IMR-90 (cell line): ENCODE results near the gene NRP2. TPM values are rescaled to one million over a fixed set of nuclear protein-coding genes. Genes with fewer than 3 reads are reported as not detected.

Experiments
- ATAC-seq: fragments of 200-7000 bp; cut with Tn5 transposase; 2 replicates; pipeline ENCODE4 v1.9.1; 2020; ENCODE audit warnings: low read depth, mild to moderate bottlenecking, moderate library complexity
- BruUV-seq: library from RNA; stranded (reverse); fragments of 400-500 nt; replicated peaks from 2 replicates; lab custom pipeline; 2021; lab: Mats Ljungman, UMichigan
- CTCF ChIA-PET: fragments of 300-600 bp; formaldehyde crosslinking; extraction: SDS; loops from one replicate; lab custom pipeline; 2021; ENCODE audit warnings: antibody characterized with exemption; lab: Yijun Ruan, JAX
- POLR2A ChIA-PET: fragments of 300-600 bp; sonication (Branson Sonifier 250); formaldehyde crosslinking; loops from one replicate; lab custom pipeline; 2022; ENCODE audit warnings: antibody characterized with exemption; ENCODE audit not compliant: unreplicated experiment; lab: Charles Lee
- DNase-seq: peaks from one replicate; pipeline ENCODE4 v3.0.0; 2013
- H2AFZ ChIP-seq: replicated peaks from 2 replicates; pipeline ENCODE3; 2013; ENCODE audit warnings: low read length, mild to moderate bottlenecking; ENCODE audit not compliant: poor library complexity
- H2AK5ac ChIP-seq: 2 replicates; pipeline ENCODE4 v1.6.1; 2013; ENCODE audit warnings: low read depth, low read length, inconsistent platforms
- H2AK9ac ChIP-seq: replicated peaks from 2 replicates; pipeline ENCODE3; 2013; ENCODE audit warnings: mild to moderate bottlenecking, low read depth, low read length, moderate library complexity; ENCODE audit not compliant: poor library complexity
- H2BK120ac ChIP-seq: 2 replicates; pipeline ENCODE4 v1.6.1; 2013; ENCODE audit warnings: low read depth, low read length, inconsistent platforms
- H2BK15ac ChIP-seq: 3 replicates; pipeline ENCODE4 v1.6.1; 2013; ENCODE audit warnings: low read depth, low read length, inconsistent platforms
- H2BK20ac ChIP-seq: 2 replicates; pipeline ENCODE4 v1.6.1; 2013; ENCODE audit warnings: low read depth, mild to moderate bottlenecking, inconsistent platforms, low read length, moderate library complexity
- H2BK5ac ChIP-seq: 2 replicates; pipeline ENCODE4 v1.6.1; 2013; ENCODE audit warnings: mild to moderate bottlenecking, low read depth, low read length, inconsistent platforms; ENCODE audit not compliant: poor library complexity, severe bottlenecking
- H3K14ac ChIP-seq: replicated peaks from 2 replicates; pipeline ENCODE4 v1.6.1; 2013; ENCODE audit warnings: low read depth, low read length, inconsistent platforms
- H3K18ac ChIP-seq: 2 replicates; pipeline ENCODE4 v1.6.1; 2013; ENCODE audit warnings: low read depth, low read length, control low read depth
- H3K23ac ChIP-seq: 2 replicates; pipeline ENCODE4 v1.6.1; 2013; ENCODE audit warnings: low read depth, low read length, inconsistent platforms
- H3K27ac ChIP-seq: 2 replicates; pipeline ENCODE4 v1.5.1; 2013; ENCODE audit warnings: mild to moderate bottlenecking, control low read depth, low read length; ENCODE audit not compliant: insufficient read depth
- H3K27me3 ChIP-seq: 2 replicates; pipeline ENCODE4 v1.6.1; 2013; ENCODE audit warnings: low read length; ENCODE audit not compliant: control insufficient read depth, insufficient read depth
- H3K36me3 ChIP-seq: 2 replicates; pipeline ENCODE4 v1.6.1; 2013; ENCODE audit warnings: low read length, mixed read lengths; ENCODE audit not compliant: control insufficient read depth, insufficient read depth
- H3K4ac ChIP-seq: 2 replicates; pipeline ENCODE4 v1.6.1; 2013; ENCODE audit warnings: low read depth, low read length, inconsistent platforms
- H3K4me1 ChIP-seq: 2 replicates; pipeline ENCODE4 v1.6.1; 2013; ENCODE audit warnings: low read length, mixed read lengths; ENCODE audit not compliant: control insufficient read depth, insufficient read depth
- H3K4me2 ChIP-seq: 2 replicates; pipeline ENCODE4 v1.6.1; 2013; ENCODE audit warnings: low read depth, mild to moderate bottlenecking, control low read depth, low read length, moderate library complexity
- H3K4me3 ChIP-seq: 2 replicates; pipeline ENCODE4 v1.5.1; 2013; ENCODE audit warnings: low read depth, mild to moderate bottlenecking, control low read depth, low read length, moderate library complexity; ENCODE audit not compliant: insufficient read depth
- H3K56ac ChIP-seq: 2 replicates; pipeline ENCODE4 v1.6.1; 2013; ENCODE audit warnings: low read length, inconsistent platforms; ENCODE audit not compliant: insufficient read depth; ENCODE audit errors: extremely low read depth
- H3K79me1 ChIP-seq, 2 experiments: 2 replicates each; pipeline ENCODE4 v1.6.1; 2013; ENCODE audit warnings: low read length in 2 of 2, inconsistent platforms in 1 of 2, low read depth in 1 of 2
- H3K9ac ChIP-seq: 2 replicates; pipeline ENCODE4 v1.6.1; 2013; ENCODE audit warnings: low read depth, low read length, control low read depth
- H3K9me1 ChIP-seq: 2 replicates; pipeline ENCODE4 v1.6.1; 2013; ENCODE audit warnings: low read length, inconsistent platforms; ENCODE audit not compliant: insufficient read depth
- H3K9me3 ChIP-seq: 2 replicates; pipeline ENCODE4 v1.6.1; 2013; ENCODE audit warnings: low read length; ENCODE audit not compliant: control insufficient read depth, insufficient read depth
- H4K20me1 ChIP-seq: 2 replicates; pipeline ENCODE4 v1.6.1; 2013; ENCODE audit warnings: low read length, inconsistent platforms; ENCODE audit not compliant: insufficient read depth
- H4K5ac ChIP-seq: 2 replicates; pipeline ENCODE4 v1.6.1; 2013; ENCODE audit warnings: mild to moderate bottlenecking, low read depth, low read length, control low read depth
- H4K8ac ChIP-seq, 2 experiments: 2 replicates each; pipeline ENCODE4 v1.6.1; 2013; ENCODE audit warnings: low read depth in 2 of 2, low read length in 2 of 2, control low read depth in 1 of 2, inconsistent platforms in 1 of 2
- H4K91ac ChIP-seq: 2 replicates; pipeline ENCODE4 v1.6.1; 2013; ENCODE audit warnings: low read depth, low read length, inconsistent platforms; ENCODE audit not compliant: insufficient read depth
- CEBPB ChIP-seq: IDR thresholded peaks from 2 replicates; pipeline ENCODE4 v1.6.1; 2012; ENCODE audit warnings: low read depth, low read length, improper control_type of control experiment
- CTCF ChIP-seq: conservative IDR thresholded peaks from 2 replicates; pipeline ENCODE4 v1.5.1; 2012; ENCODE audit warnings: mild to moderate bottlenecking, low read depth, low read length, improper control_type of control experiment
- MAZ ChIP-seq: IDR thresholded peaks from 2 replicates; pipeline ENCODE4 v1.6.1; 2012; ENCODE audit warnings: low read depth, mild to moderate bottlenecking, low read length, improper control_type of control experiment, moderate library complexity, borderline replicate concordance
- RAD21 ChIP-seq: IDR thresholded peaks from 2 replicates; pipeline ENCODE4 v1.6.1; 2012; ENCODE audit warnings: low read length, improper control_type of control experiment
- SMC3 ChIP-seq: fragments of 150-350 bp; IDR thresholded peaks from 2 replicates; pipeline ENCODE4 v1.6.1; 2016; ENCODE audit warnings: low read depth, mild to moderate bottlenecking, antibody characterized with exemption, low read length, moderate library complexity
- USF2 ChIP-seq: fragments of 150-350 bp; IDR thresholded peaks from 2 replicates; pipeline ENCODE4 v1.6.1; 2017; ENCODE audit warnings: mild to moderate bottlenecking, antibody characterized with exemption, low read length, low read depth
- WGBS, 2 experiments: methylation state at CpG; one replicate each; pipeline versions ENCODE4 v1.1.5 to v1.1.7; 2013; ENCODE audit warnings: missing lambda C conversion rate in 2 of 2; ENCODE audit not compliant: insufficient read length in 1 of 2; ENCODE audit errors: extremely low coverage in 2 of 2; 5-methylcytosine and 5-hydroxymethylcytosine counted together
- dilution Hi-C: fragments of 300-500 bp; cut with HindIII; formaldehyde crosslinking; loops from one replicate; pipeline ENCODE4 v1.14.3; 2018; ENCODE audit warnings: low sequenced_read_pairs; ENCODE audit not compliant: unreplicated experiment
- in situ Hi-C: fragments of 300-500 bp; cut with MboI; formaldehyde crosslinking; loops from 3 replicates; pipeline ENCODE4 v1.14.3; 2019; ENCODE audit warnings: low sequenced_read_pairs, inconsistent platforms, mixed read lengths
- intact Hi-C: fragments of 100-400 bp; cut with micrococcal nuclease; formaldehyde crosslinking; loops from 2 replicates; pipeline ENCODE4 v1.10.0; 2022
- polyA plus RNA-seq, 3 experiments: library from polyadenylated mRNA; depleted of rRNA; stranded (reverse); fragments of >200 nt; gene quantifications; 2 replicates each; pipeline ENCODE4 v1.2.3, GENCODE V29; 2012; ENCODE audit warnings: low replicate concordance in 1 of 3
- total RNA-seq: library from RNA; depleted of rRNA; stranded (reverse); fragments of >200 nt; gene quantifications from 2 replicates; pipeline ENCODE4 v1.2.3, GENCODE V29; 2012
- TF ChIP-seq, protein P1 (sequence below): fragments of 150-350 bp; IDR thresholded peaks from 2 replicates; pipeline ENCODE4 v1.6.1; 2016; ENCODE audit warnings: low read depth, mild to moderate bottlenecking, low read length, moderate library complexity, borderline replicate concordance

Gene NRP2
- total and polyA plus RNA-seq, 2 of the 4 experiments (the other 2 are of a cell fraction), result 46.4 to 51.3 TPM

- Histone ChIP-seq H3K4me2 (no peak overlapping the region), H2AK9ac (peak overlapping the region; percentile 1), H3K4me1 (peaks cover 14% of the 10 kb centered on the region), H2BK5ac (no peak overlapping the region), H3K4me3 (no peak overlapping the region), H3K14ac (no peak overlapping the region), H2BK20ac (no peak overlapping the region), H3K18ac (no peak overlapping the region), H3K4ac (no peak overlapping the region), H4K20me1 (no peaks in the 10 kb centered on the region), H3K79me1 (0 out of 4 replicates have a peak, but pooled peaks cover 0 to 3% of the 10 kb centered on the region in 2 experiments), H2AFZ (no peak overlapping the region), H2AK5ac (peak overlapping the region; percentile 49; the same call in 1 of the 2 replicates), H3K36me3 (peaks cover 57% of the 10 kb centered on the region), H3K56ac (no peak overlapping the region), H3K27ac (no peak overlapping the region), H4K8ac (no peak overlapping the region), H3K27me3 (no peaks in the 10 kb centered on the region), H3K9ac (no peak overlapping the region), H3K23ac (no peak overlapping the region), H3K9me3 (no peaks in the 10 kb centered on the region), H3K9me1 (peaks cover 21% of the 10 kb centered on the region), H4K91ac (no peak overlapping the region), H4K5ac (no peak overlapping the region), H2BK120ac (no peak overlapping the region), H2BK15ac (no peak overlapping the region)
- CTCF ChIA-PET, result no interaction called here
- POLR2A ChIA-PET, result no interaction called here
- BruUV-seq, result no TSS peak
- WGBS, 2 experiments, result 73% methylated on average over 12 of the region's 21 CpGs; no CpG with 5 or more reads in 1 of the 2 experiments
- in situ Hi-C loops (no loop called here), dilution Hi-C loops (no loop called here), intact Hi-C loops (loop anchor here (10.0 kb wide), 1 partner anchor 1499 kb away; no protein-coding TSS in a partner anchor)
- ATAC-seq (no peak), DNase-seq (peak; percentile 63)
- no peak for TF ChIP-seq MAZ
- TF ChIP-seq USF2, result no peak
- peak; percentile 32; the same call in 1 of the 2 replicates for TF ChIP-seq CTCF
- TF ChIP-seq RAD21, result 0 out of 2 replicates have a peak, but pooled peaks have one; percentile 4
- no peak for TF ChIP-seq SMC3
- TF ChIP-seq, protein P1, sequence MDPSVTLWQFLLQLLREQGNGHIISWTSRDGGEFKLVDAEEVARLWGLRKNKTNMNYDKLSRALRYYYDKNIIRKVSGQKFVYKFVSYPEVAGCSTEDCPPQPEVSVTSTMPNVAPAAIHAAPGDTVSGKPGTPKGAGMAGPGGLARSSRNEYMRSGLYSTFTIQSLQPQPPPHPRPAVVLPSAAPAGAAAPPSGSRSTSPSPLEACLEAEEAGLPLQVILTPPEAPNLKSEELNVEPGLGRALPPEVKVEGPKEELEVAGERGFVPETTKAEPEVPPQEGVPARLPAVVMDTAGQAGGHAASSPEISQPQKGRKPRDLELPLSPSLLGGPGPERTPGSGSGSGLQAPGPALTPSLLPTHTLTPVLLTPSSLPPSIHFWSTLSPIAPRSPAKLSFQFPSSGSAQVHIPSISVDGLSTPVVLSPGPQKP, result no peak
- TF ChIP-seq CEBPB, result no peak
Measured at GRCh38 chr2:205763708-205764211, 81.5 kb downstream of the NRP2 start.
